Suppressor macrophage (primary cell): ENCODE measurements around the gene KCNJ11.

Experiments
- DNase-seq, 4 experiments: peaks; one replicate each; pipeline ENCODE4 v3.0.0-alpha.2; 2020 to 2022

Gene KCNJ11

DNA sequence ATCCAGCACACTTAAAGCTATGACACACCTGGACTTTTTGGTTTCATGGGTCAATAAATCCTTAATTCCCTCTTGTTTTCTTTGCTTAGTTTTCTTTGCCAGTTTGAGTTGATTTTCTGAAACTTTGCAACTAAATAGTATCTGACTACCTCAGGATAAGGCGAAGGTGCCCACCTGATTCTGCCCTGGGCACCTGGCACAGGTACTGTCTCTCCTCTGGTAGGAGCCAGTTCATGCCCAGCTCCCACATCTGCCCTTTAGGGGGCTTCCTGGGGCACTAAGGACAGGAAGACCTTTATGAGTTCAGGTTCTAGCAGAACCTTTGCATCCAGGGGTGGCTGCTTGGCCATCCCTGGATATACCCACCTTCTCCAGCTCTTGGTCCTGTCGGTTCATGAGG, 19.6 kb upstream of the KCNJ11 start:
- no peak for DNase-seq

GRCh38 chr11:17407575-17407974, 19.1 kb upstream of the KCNJ11 start:
- no peak for DNase-seq

DNA sequence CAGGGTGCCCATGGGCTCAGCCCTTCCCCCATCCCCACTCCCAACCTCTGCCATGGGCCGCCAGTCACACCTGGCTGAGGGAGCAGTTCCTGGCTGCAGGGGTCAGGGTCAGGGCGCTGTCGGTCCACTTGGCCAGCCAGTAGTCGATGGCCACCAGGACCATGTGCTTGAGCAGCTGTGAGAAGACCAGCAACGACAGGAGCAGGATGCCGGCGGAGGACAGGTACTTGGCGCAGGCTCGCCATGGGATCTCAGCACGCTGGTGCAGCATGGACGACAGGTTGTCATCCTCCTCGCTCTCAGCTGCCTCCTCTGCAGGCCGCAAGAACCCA, 18.3 kb upstream of the KCNJ11 start:
- no peak for DNase-seq

GRCh38 chr11:17406082-17406817, 17.8 kb upstream of the KCNJ11 start:
- DNase-seq, result no peak

DNA sequence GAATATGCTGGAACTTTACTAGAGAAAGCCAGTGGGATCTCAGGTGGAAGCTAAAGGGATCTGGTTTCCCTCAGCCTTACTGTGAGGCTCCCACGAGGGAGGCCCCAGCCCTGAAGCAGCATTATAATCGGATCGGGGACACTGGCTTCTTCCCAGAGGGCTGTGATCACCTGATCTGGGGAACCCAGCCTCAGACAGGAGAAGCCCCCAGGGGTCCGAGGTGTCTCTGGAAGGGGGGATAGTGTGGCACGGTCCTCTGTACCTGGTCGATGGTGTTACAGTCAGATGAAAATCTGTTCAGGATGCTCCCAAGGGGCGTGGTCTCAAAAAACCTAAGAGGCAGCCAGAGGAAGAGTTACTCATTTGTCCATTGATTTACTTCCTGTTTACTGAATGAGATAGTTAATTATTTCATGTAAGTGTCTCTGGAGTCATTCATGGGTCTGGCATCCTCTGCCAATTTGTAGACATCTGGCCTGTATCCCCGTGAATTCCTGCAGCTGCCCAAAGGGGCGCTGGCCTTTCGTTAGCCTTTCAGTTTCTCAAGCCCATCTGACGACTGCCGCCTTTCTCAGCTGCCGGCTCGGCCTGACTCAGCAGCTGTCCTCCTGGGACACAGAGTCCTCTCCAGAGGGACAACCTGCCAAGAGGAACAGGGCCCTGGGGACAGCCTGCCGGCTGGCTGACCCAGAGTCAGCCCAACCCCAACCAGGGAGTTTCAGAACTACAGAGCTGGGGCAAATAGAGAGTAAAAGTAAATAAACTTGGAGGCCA, 17.0 kb upstream of the KCNJ11 start:
- DNase-seq, result no peak

- DNase-seq, result no peak
These were observed 15.7 kb upstream of the KCNJ11 start for GRCh38 chr11:17403980-17404759.

- DNase-seq, result no peak
These were observed 14.0 kb upstream of the KCNJ11 start for GRCh38 chr11:17402486-17402885.

DNA sequence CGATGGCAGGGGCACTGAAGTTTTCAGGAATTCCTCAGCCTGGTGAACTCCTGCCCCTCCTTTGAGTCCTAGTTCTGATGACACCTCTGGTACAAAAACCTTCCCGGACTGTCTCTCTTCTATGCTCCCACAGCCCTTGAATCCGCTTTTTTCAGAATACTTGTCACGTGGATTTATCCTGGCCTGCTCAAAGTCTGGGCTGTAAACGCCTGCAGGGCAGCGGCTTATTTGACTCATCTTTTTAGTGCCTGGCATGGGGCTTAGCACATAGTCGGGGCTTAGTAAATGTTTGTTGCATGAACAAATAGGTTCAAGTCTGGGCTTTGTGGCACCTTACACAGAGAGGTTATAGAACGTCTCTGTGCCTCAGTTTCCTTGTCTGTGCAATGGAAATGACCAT, 13.4 kb upstream of the KCNJ11 start:
- no peak for DNase-seq

- DNase-seq, result no peak
These were observed 12.9 kb upstream of the KCNJ11 start for GRCh38 chr11:17401316-17401715.

DNA sequence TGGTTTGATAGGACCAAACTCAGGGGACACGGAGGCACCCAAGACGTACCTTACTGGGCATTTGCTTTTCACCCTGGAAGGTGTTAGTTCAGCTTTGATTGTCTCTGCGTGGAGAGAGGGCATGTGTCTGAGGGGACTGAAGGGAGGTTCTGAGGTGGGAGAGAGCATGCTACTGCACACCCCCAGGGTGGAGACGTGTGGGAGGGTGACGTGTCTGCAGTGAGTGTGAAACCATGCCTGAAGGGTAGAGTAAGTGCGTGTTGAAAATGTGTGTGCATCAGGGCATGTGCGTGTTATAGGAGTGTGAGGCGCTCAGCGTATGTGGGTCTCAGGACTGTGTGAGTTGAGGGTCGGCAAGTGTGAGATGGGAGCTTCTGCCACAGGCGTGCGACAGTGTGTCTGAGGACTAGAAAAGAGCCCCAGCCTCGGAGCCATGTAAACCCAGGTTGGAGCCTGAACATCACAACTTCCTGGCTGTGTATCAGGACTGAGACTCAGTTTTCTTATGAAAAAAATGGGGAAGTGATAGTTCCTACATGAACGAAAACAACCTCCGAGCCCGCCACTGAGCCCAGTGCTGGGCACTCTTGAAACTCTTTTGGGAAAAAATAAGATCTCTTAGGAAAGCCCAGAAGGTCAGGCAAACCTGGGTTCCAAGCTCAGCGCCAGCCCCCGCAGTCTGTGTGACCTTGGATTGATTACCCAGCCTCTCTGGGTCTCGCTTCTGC, 11.8 kb upstream of the KCNJ11 start:
- peak in 2 of 4 experiments; percentile 28 to 30 for DNase-seq

DNA sequence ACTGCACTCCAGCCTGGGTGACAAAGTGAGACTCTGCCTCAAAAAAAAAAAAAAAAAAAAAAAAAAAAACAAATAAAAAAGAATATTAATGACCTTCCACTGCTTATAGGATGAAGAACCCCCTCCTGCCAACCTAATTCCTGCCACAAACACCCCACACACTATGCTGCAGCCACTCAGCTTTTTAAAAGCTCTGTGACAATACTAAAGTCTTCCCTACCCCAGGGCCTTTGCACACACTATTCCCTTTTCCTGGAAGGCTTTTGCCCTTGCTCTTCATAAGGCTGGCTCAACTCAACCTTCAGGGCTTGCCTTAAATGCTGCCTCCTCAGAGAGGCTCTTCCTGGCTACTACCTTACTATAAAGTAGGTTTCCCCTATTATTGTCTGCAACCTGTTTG, 10.8 kb upstream of the KCNJ11 start:
- DNase-seq, result no peak

GRCh38 chr11:17397311-17398002, 9.0 kb upstream of the KCNJ11 start:
- no peak for DNase-seq

- DNase-seq, result no peak
These were observed 8.3 kb upstream of the KCNJ11 start for GRCh38 chr11:17396598-17397310.

GRCh38 chr11:17395978-17396377, 7.5 kb upstream of the KCNJ11 start:
- DNase-seq, result no peak

GRCh38 chr11:17395554-17395961, 7.1 kb upstream of the KCNJ11 start:
- no peak for DNase-seq

- no peak for DNase-seq
These were observed 6.4 kb upstream of the KCNJ11 start for GRCh38 chr11:17394743-17395390.

- no peak for DNase-seq
These were observed 5.0 kb upstream of the KCNJ11 start for GRCh38 chr11:17393472-17393871.

- DNase-seq, result no peak
These were observed 4.4 kb upstream of the KCNJ11 start for GRCh38 chr11:17392872-17393271.

DNA sequence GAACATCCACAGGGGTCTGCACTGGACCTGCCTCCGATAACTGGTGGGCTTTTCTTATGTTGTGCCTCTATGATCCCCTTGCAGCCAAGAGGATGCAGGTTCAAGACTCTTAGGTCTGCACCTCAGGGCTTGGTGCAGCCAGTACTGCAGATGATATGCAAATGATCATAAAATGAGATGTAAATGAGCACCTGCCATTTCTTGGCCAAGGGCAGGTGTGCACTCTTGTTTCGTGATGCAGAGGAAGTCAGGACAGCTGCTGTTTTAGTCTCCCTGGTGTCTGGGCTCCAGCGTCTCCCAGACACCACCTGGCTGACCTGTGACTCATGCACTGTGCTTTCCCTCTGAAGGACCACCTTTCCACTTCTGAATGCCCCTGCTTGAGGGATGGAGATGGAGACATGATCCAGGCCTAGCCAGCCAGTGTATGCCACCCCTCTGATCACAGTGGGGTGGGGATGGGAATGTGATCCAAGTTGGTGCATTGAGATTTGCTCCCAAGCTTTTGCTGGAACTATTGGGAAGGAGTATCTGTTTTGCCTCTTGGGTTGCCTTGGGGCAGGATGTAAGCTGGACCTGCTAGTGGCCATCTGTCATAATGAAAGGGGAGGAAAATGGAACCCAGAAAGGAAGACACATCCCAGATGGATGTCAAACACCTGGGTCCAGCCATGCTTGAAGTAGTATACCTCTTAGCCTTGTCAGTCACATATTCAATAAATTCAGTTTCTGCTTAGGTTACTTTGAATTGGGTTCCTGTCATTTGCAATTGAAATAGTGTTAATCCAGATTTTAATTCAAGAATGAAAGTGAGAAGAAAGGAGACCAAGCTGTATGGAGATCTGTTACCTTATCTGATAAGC, 3.3 kb upstream of the KCNJ11 start:
- DNase-seq, result no peak
